HCT116 (cell line): ENCODE results near the gene GAREM2. TPM values are rescaled to one million over a fixed set of nuclear protein-coding genes. Genes with fewer than 3 reads are reported as not detected.

Experiments
- ATAC-seq: fragments of 200-7000 bp; cut with Tn5 transposase; 2 replicates; pipeline ENCODE4 v1.9.1; 2020; ENCODE audit warnings: mild to moderate bottlenecking, moderate library complexity
- BruUV-seq: library from RNA; stranded (reverse); fragments of 400-500 nt; replicated peaks from 2 replicates; lab custom pipeline; 2021; lab: Mats Ljungman, UMichigan
- CTCF ChIA-PET: fragments of 300-600 bp; sonication (Branson Sonifier 250); formaldehyde crosslinking; loops from one replicate; lab custom pipeline; 2021; ENCODE audit warnings: antibody characterized with exemption; lab: Charles Lee
- POLR2A ChIA-PET: fragments of 300-600, 350-600 bp; sonication (Branson Sonifier 250); formaldehyde crosslinking; loops from one replicate; lab custom pipeline; 2021; ENCODE audit warnings: antibody characterized with exemption; lab: Charles Lee
- RAD21 ChIA-PET, 2 experiments: fragments of 300-600 bp; sonication (Branson Sonifier 250); formaldehyde crosslinking; loops; one replicate each; lab custom pipeline; 2023; ENCODE audit warnings: low total read pairs in 2 of 2; ENCODE audit not compliant: uncharacterized antibody in 2 of 2, unreplicated experiment in 2 of 2, low non-redundant PET in 1 of 2; lab: Charles Lee
- DNase-seq: peaks from one replicate; pipeline ENCODE4 v3.0.0-alpha.2; 2010; ENCODE audit warnings: low read depth, low spot score
- H2AFZ ChIP-seq: fragments of 200-600 bp; shearing (Covaris generic), sonication (generic); 2 replicates; pipeline ENCODE4 v1.6.1; 2017; ENCODE audit warnings: low read depth, mixed run types, mixed read lengths, antibody characterized with exemption, low read length; ENCODE audit not compliant: poor library complexity, severe bottlenecking
- H3K27ac ChIP-seq: 2 replicates; pipeline ENCODE4 v1.5.1; 2012; ENCODE audit warnings: low read depth, low read length
- H3K27me3 ChIP-seq: fragments of 200-600 bp; sonication (generic); 2 replicates; pipeline ENCODE4 v1.6.1; 2016; ENCODE audit warnings: mixed run types, low read length, mixed read lengths; ENCODE audit not compliant: insufficient read depth
- H3K36me3 ChIP-seq, 2 experiments: fragments of 200-500 bp in 1 of 2; fragments of 200-600 bp in 1 of 2; sonication (Bioruptor generic) in 1 of 2; sonication (generic) in 1 of 2; 2 replicates each; pipeline versions ENCODE4 v1.5.1 to v1.6.1; 2014 to 2016; ENCODE audit warnings: low read length in 2 of 2, inconsistent platforms in 1 of 2, mixed read lengths in 1 of 2, mixed run types in 1 of 2; ENCODE audit not compliant: insufficient read depth in 2 of 2, control insufficient read depth in 1 of 2
- H3K4me1 ChIP-seq, 2 experiments: fragments of 200-600 bp in 1 of 2; sonication (generic) in 1 of 2; 2 replicates each; pipeline versions ENCODE4 v1.5.1 to v1.6.1; 2012 to 2017; ENCODE audit warnings: low read length in 2 of 2, inconsistent platforms in 1 of 2, mild to moderate bottlenecking in 1 of 2, mixed read lengths in 1 of 2, mixed run types in 1 of 2, moderate library complexity in 1 of 2; ENCODE audit not compliant: insufficient read depth in 2 of 2, control insufficient read depth in 1 of 2
- H3K4me2 ChIP-seq: fragments of 200-600 bp; sonication (generic); 2 replicates; pipeline ENCODE4 v1.6.1; 2017; ENCODE audit warnings: mixed run types, low read length, mixed read lengths
- H3K4me3 ChIP-seq, 2 experiments: fragments of 200-600 bp in 1 of 2; sonication (generic) in 1 of 2; replicated peaks in 1 of 2; 2 replicates each; pipeline ENCODE4 v1.5.1; 2011 to 2016; ENCODE audit warnings: low read length in 2 of 2, control low read depth in 1 of 2, low read depth in 1 of 2, mild to moderate bottlenecking in 1 of 2, mixed read lengths in 1 of 2, mixed run types in 1 of 2
- H3K79me2 ChIP-seq: fragments of 200-600 bp; sonication (generic); 2 replicates; pipeline ENCODE4 v1.6.1; 2017; ENCODE audit warnings: mild to moderate bottlenecking, mixed run types, low read length, moderate library complexity, mixed read lengths; ENCODE audit not compliant: insufficient read depth
- H3K9ac ChIP-seq: fragments of 200-600 bp; sonication (generic); 2 replicates; pipeline ENCODE4 v1.6.1; 2016; ENCODE audit warnings: low read length, mixed read lengths
- H3K9me2 ChIP-seq: fragments of 200-600 bp; sonication (generic), shearing (Covaris generic); 2 replicates; pipeline ENCODE4 v1.6.1; 2017; ENCODE audit warnings: mixed run types, mild to moderate bottlenecking, moderate library complexity; ENCODE audit not compliant: insufficient read depth
- H3K9me3 ChIP-seq, 2 experiments: fragments of 200-500 bp in 1 of 2; fragments of 200-600 bp in 1 of 2; sonication (Bioruptor generic) in 1 of 2; sonication (generic) in 1 of 2; 2 replicates each; pipeline ENCODE4 v1.6.1; 2014 to 2017; ENCODE audit warnings: low read length in 2 of 2, mixed read lengths in 2 of 2, inconsistent platforms in 1 of 2, low read depth in 1 of 2, mild to moderate bottlenecking in 1 of 2, mixed run types in 1 of 2, moderate library complexity in 1 of 2; ENCODE audit not compliant: control insufficient read depth in 1 of 2, insufficient read depth in 1 of 2
- H4K20me1 ChIP-seq: fragments of 200-600 bp; sonication (generic), shearing (Covaris generic); 2 replicates; pipeline ENCODE4 v1.6.1; 2017; ENCODE audit warnings: mixed run types, mild to moderate bottlenecking, moderate library complexity; ENCODE audit not compliant: insufficient read depth
- ATF3 ChIP-seq: IDR thresholded peaks from 2 replicates; pipeline ENCODE4 v1.6.1; 2012
- CBX3 ChIP-seq: IDR thresholded peaks from 2 replicates; pipeline ENCODE4 v1.6.1; 2012; ENCODE audit warnings: low read depth
- SIN3A ChIP-seq: IDR thresholded peaks from 2 replicates; pipeline ENCODE4 v1.6.1; 2012; ENCODE audit warnings: low read depth
- SP1 ChIP-seq: IDR thresholded peaks from 2 replicates; pipeline ENCODE4 v1.6.1; 2012; ENCODE audit warnings: low read depth
- SRF ChIP-seq: IDR thresholded peaks from 2 replicates; pipeline ENCODE4 v1.6.1; 2012; ENCODE audit warnings: low read depth
- intact Hi-C: fragments of 100-400 bp; cut with micrococcal nuclease; formaldehyde crosslinking; loops from 2 replicates; pipeline ENCODE4 v1.10.0; 2022
- total RNA-seq: library from RNA; stranded (reverse); gene quantifications from one replicate; pipeline ENCODE4 v1.2.1, GENCODE V29; 2021; ENCODE audit not compliant: unreplicated experiment
- TF ChIP-seq, protein P1 (sequence below): IDR thresholded peaks from 2 replicates; pipeline ENCODE4 v1.6.1; 2012; ENCODE audit warnings: low read depth
- TF ChIP-seq, protein P2 (sequence below), 3 experiments: fragments of 200-600 bp in 1 of 3; sonication (generic) in 1 of 3; IDR thresholded peaks in 2 of 3; conservative IDR thresholded peaks in 1 of 3; 2 replicates each; pipeline ENCODE4 v1.5.1; 2012 to 2017; ENCODE audit warnings: low read depth in 2 of 3, low read length in 2 of 3, antibody characterized with exemption in 1 of 3, borderline replicate concordance in 1 of 3, control low read depth in 1 of 3, mild to moderate bottlenecking in 1 of 3, mixed read lengths in 1 of 3, mixed run types in 1 of 3, moderate library complexity in 1 of 3; ENCODE audit not compliant: insufficient read depth in 1 of 3

GAREM2 gene
- total RNA-seq, 1 experiment from 2014 or later: 13.3 TPM

DNA sequence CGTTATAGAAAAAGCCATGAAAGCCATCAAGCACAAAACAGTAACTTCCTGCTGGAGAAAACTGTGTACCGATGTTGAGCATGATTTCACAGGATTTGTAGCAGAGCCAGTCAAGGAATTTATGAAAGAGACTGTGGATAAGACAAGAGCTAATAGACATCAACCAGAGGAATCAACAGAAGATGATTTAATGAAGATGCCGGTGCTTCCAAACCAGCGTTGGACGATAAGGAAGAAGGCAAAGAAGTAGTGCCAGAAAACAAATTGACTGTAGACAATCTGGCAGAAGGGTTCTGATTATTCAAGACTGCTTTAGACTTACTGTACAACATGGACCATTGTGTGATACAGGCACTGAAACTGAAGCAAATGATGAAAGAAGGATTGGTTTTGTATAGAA lies 49.5 kb upstream of the GAREM2 start:
- peaks cover 12% of the 10 kb centered on the region for H4K20me1 ChIP-seq
- POLR2A ChIA-PET: no interaction called here

More for the DNA sequence above, 49.5 kb upstream of the GAREM2 start:
- RAD21 ChIA-PET: no interaction called here
- Histone ChIP-seq H3K27ac (no peak overlapping the region), H3K4me2 (no peak overlapping the region), H3K4me3 (no peak overlapping the region), H3K9me2 (no peaks in the 10 kb centered on the region), H2AFZ (no peak overlapping the region), H3K27me3 (no peaks in the 10 kb centered on the region), H3K9ac (no peak overlapping the region), H3K4me1 (no peaks in the 10 kb centered on the region), H3K36me3 (peaks cover 0 to 3% of the 10 kb centered on the region in 2 experiments; a peak in 1 of 4 replicates), H3K79me2 (peaks cover 85% of the 10 kb centered on the region), H3K9me3 (no peaks in the 10 kb centered on the region)
- BruUV-seq: no TSS peak
- ATAC-seq (no peak), DNase-seq (no peak)
- TF ChIP-seq ATF3 (no peak), SRF (no peak), SP1 (no peak), SIN3A (no peak), CBX3 (no peak)
- TF ChIP-seq, protein P1, sequence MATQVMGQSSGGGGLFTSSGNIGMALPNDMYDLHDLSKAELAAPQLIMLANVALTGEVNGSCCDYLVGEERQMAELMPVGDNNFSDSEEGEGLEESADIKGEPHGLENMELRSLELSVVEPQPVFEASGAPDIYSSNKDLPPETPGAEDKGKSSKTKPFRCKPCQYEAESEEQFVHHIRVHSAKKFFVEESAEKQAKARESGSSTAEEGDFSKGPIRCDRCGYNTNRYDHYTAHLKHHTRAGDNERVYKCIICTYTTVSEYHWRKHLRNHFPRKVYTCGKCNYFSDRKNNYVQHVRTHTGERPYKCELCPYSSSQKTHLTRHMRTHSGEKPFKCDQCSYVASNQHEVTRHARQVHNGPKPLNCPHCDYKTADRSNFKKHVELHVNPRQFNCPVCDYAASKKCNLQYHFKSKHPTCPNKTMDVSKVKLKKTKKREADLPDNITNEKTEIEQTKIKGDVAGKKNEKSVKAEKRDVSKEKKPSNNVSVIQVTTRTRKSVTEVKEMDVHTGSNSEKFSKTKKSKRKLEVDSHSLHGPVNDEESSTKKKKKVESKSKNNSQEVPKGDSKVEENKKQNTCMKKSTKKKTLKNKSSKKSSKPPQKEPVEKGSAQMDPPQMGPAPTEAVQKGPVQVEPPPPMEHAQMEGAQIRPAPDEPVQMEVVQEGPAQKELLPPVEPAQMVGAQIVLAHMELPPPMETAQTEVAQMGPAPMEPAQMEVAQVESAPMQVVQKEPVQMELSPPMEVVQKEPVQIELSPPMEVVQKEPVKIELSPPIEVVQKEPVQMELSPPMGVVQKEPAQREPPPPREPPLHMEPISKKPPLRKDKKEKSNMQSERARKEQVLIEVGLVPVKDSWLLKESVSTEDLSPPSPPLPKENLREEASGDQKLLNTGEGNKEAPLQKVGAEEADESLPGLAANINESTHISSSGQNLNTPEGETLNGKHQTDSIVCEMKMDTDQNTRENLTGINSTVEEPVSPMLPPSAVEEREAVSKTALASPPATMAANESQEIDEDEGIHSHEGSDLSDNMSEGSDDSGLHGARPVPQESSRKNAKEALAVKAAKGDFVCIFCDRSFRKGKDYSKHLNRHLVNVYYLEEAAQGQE: no peak
- TF ChIP-seq, protein P2, sequence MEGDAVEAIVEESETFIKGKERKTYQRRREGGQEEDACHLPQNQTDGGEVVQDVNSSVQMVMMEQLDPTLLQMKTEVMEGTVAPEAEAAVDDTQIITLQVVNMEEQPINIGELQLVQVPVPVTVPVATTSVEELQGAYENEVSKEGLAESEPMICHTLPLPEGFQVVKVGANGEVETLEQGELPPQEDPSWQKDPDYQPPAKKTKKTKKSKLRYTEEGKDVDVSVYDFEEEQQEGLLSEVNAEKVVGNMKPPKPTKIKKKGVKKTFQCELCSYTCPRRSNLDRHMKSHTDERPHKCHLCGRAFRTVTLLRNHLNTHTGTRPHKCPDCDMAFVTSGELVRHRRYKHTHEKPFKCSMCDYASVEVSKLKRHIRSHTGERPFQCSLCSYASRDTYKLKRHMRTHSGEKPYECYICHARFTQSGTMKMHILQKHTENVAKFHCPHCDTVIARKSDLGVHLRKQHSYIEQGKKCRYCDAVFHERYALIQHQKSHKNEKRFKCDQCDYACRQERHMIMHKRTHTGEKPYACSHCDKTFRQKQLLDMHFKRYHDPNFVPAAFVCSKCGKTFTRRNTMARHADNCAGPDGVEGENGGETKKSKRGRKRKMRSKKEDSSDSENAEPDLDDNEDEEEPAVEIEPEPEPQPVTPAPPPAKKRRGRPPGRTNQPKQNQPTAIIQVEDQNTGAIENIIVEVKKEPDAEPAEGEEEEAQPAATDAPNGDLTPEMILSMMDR (IDR thresholded peaks at IDR 0.05 in 2 of 3, conservative IDR thresholded peaks at IDR 0.05 in 1 of 3; ENCODE audit: borderline replicate concordance in 1 of 3, insufficient read depth in 1 of 3, low read depth in 2 of 3, low read length in 2 of 3): no peak
- CTCF ChIA-PET: no interaction called here
- intact Hi-C loops: no loop called here
